ENCODE data around the gene KCNT1.

Gene KCNT1

DNA sequence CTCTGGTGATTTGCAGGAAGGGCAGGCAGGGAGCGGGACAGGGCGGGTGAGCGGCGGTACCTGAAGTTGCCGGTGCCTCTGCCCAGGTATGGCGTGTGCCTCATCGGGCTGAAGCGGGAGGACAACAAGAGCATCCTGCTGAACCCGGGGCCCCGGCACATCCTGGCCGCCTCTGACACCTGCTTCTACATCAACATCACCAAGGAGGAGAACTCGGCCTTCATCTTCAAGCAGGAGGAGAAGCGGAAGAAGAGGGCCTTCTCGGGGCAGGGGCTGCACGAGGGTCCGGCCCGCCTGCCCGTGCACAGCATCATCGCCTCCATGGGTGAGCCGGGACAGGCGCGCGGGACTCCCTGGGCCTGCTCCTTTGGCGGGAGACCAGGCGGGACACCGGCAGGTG, 68.8 kb downstream of the KCNT1 start:
- TF ChIP-seq, protein P1, sequence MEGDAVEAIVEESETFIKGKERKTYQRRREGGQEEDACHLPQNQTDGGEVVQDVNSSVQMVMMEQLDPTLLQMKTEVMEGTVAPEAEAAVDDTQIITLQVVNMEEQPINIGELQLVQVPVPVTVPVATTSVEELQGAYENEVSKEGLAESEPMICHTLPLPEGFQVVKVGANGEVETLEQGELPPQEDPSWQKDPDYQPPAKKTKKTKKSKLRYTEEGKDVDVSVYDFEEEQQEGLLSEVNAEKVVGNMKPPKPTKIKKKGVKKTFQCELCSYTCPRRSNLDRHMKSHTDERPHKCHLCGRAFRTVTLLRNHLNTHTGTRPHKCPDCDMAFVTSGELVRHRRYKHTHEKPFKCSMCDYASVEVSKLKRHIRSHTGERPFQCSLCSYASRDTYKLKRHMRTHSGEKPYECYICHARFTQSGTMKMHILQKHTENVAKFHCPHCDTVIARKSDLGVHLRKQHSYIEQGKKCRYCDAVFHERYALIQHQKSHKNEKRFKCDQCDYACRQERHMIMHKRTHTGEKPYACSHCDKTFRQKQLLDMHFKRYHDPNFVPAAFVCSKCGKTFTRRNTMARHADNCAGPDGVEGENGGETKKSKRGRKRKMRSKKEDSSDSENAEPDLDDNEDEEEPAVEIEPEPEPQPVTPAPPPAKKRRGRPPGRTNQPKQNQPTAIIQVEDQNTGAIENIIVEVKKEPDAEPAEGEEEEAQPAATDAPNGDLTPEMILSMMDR (IDR thresholded peaks at IDR 0.05; ENCODE audit: borderline replicate concordance, control extremely low read depth, extremely low read depth, insufficient read depth, missing control alignments): no peak
- no peak for DNase-seq (ENCODE audit: low spot score)
- in situ Hi-C loops (cut with MboI; ENCODE audit: low sequenced_read_pairs, unreplicated experiment): no loop called here

DNA sequence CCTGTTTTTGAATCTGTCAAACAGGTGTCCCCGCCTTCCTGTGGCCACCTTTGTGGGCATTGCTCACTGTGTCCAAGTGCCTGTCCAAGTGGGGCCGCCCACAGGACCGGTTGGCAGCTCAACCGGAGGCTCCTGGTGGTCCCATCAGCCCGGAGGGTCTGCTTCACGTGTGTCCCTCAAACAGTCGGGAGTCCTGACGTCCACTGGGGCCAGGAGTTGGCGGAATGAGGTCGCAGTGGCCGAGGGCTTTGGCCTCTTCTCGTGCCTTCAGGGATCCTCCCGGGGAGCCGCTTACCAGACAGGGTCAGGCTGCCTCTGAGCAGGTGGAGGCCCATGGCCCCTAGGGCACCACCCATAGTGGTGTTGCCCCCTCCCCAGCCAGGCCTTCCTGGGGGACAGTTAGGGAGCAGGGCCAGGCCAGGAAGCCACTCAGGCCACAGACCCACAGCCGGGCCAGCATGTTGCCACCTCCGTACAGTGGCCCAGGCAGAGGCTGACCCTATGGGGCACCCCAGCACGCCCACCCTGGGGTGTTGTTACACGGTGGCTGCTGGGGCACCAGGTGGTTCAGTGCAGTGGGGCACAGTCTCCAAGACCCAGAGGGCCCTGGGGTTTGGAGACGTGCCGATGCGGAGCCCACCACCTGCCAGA, 69.5 kb downstream of the KCNT1 start:
- in situ Hi-C loops (cut with MboI; ENCODE audit: low sequenced_read_pairs, unreplicated experiment): no loop called here
- no peak for DNase-seq (ENCODE audit: low spot score)
- TF ChIP-seq, protein P1 (IDR thresholded peaks at IDR 0.05; ENCODE audit: borderline replicate concordance, control extremely low read depth, extremely low read depth, insufficient read depth, missing control alignments): no peak

DNA sequence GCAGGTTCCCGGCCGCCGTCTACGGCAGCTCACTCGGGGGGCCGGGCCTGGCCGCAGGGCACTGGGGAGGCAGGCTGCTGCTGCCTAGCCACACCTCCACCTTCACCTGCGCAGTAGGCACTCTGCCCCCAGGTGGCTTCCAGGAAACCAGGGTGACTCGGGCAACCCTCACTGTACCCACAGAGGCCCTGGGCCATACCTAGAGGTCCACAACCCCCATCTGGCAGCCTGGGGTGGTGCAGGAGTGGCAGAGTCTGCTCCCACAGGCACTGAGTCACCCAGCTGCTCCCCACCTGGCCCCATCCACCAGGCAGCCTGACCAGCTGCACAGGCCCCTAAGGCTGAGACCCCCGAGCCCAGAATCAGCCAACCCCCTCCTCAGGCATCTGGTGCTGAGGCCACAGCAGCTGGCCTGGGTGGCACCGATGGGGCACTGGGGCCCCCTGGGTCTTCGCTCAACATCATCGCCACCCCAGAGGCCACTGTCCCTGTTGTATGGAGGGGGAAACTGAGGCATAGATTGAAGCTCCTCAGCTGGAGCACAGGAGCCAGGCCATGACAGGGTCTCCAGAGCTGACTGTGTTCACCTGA, 70.2 kb downstream of the KCNT1 start:
- in situ Hi-C loops (cut with MboI; ENCODE audit: low sequenced_read_pairs, unreplicated experiment): no loop called here
- no peak for DNase-seq (ENCODE audit: low spot score)
- TF ChIP-seq, protein P1 (IDR thresholded peaks at IDR 0.05; ENCODE audit: borderline replicate concordance, control extremely low read depth, extremely low read depth, insufficient read depth, missing control alignments): no peak

DNA sequence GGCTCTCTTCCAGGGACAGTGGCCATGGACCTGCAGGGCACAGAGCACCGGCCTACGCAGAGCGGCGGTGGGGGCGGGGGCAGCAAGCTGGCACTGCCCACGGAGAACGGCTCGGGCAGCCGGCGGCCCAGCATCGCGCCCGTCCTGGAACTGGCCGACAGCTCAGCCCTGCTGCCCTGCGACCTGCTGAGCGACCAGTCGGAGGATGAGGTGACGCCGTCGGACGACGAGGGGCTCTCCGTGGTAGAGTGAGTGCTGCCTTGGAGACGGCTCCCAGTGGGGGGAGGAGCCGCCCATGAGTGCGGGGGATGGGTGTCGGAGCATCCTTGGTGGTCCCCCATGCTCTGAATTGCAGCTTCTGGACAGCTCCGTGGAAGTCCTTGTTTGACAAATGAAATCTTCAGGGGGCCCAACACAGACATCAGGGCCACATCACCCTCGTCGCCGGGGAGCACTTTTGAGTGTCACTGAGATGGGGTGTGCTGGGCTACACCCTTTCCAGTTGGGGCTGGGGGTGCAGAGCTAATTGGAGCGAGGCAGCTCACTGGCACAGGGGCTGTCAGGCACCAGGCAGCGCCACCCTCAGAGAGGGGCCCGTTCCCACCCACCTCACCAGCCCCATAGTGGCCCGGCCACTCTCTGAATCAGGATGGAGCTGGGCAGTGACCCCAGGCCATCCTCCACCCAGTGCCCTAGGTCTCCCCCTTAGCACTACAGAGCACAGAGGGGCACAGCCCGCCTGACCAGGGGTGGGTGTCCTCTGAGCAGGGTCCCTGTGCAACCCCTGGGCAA, 70.9 kb downstream of the KCNT1 start:
- in situ Hi-C loops (cut with MboI; ENCODE audit: low sequenced_read_pairs, unreplicated experiment): no loop called here
- TF ChIP-seq, protein P1 (IDR thresholded peaks at IDR 0.05; ENCODE audit: borderline replicate concordance, control extremely low read depth, extremely low read depth, insufficient read depth, missing control alignments): no peak
- no peak for DNase-seq (ENCODE audit: low spot score)

DNA sequence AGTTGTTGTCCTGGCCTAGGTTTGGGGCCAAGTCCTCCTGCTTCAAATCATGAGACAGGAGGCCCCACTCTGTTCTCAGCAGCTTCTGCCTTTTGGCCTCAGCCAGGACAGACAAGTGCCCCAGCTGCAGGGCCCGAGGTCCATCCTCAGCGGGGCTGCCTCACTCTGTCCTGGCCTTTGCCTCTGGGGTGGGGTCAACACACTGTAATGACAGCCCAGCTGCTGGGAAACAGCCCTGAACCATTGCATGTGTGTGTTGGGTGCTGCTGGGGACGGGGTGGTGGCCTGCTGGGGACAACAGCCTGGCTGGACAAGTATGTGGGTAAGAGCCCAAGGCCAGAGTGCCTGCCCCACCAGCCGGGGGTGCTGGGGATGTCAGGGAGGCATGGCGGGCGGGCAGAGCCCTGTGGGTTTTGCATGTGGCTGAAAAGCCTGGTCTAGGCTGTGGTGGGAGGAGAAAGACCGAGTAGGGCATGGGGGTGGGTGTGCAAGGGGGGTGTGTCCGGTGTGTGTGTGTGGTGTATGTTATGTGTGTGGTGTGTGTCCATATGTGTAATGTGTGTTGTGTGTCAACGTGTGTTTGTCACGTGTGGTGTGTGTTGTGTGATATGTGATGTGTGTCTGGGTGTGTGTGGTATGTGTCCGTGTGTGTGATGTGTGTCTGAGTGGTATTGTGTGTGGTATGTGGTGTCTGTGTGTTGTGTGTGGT, 71.7 kb downstream of the KCNT1 start:
- in situ Hi-C loops (cut with MboI; ENCODE audit: low sequenced_read_pairs, unreplicated experiment): no loop called here
- no peak for DNase-seq (ENCODE audit: low spot score)

More for the DNA sequence above, 71.7 kb downstream of the KCNT1 start:
- TF ChIP-seq, protein P1 (IDR thresholded peaks at IDR 0.05; ENCODE audit: borderline replicate concordance, control extremely low read depth, extremely low read depth, insufficient read depth, missing control alignments): no peak

Data from GM13976 (cell line).